DMS153 treated with DMSO at 0.1 percent for 48 hours (cell line): ENCODE measurements around the gene FAM50B.

Experiments
- DNase-seq: peaks from one replicate; lab custom pipeline; 2025; ENCODE audit not compliant: unreplicated experiment; lab: John Stamatoyannopoulos, UW

The FAM50B gene

DNA sequence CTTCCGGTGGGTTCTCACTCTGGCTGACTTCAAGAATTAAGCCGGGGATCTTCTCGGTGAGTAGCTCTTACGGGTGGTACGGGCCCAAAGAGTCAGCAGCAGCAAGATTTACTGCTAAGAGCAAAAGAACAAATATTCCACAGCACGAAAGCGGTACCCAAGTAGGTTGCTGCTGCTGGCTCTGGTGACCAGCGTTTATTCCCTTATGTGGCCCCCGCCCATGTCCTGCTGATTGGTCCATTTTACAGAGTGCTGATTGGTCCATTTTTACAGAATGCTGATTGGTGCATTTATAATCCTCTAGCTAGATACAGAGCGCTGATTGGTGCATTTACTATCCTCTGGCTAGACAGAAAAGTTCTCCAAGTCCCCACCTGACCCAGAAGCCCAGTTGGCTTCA lies 44.3 kb downstream of the FAM50B start:
- no peak for DNase-seq

GRCh38 chr6:3893917-3894316 lies 44.7 kb downstream of the FAM50B start:
- DNase-seq: no peak

DNA sequence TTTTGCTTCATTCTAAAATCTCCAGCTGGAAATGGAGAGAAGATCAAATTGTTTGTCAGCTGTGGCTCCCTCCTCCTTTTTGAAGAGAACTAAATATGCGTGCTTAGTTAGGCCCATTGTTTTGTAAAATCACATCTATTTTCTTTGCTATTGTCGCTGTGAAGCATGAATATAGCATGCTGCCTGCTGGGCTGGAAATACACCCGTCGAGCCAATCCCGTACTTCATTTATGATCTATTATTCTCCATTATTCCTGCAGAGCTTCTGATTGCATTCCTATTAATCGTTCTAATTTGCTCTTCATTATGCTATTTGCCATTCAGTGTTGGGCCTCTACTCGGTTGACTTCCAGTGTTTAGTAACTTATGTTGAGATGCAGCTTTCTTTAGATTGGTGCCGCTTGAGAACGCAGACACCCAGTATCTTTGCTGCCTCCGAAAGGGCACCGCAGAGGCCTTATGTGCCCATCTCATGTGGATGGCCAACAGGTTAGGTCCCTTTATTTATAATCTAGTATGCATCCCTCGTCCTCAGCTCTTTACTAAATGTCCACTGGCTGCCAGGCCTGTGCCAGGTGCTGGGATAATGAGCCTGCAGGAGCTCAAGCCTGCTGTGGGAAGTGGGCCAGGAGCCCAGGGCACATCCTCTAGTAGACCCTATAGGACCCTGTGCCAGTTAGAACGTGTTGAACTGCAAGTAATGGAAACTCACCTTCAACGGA lies 45.6 kb downstream of the FAM50B start:
- DNase-seq: no peak

GRCh38 chr6:3895312-3895653 lies 46.1 kb downstream of the FAM50B start:
- no peak for DNase-seq

- DNase-seq: no peak
These were observed 46.6 kb downstream of the FAM50B start for GRCh38 chr6:3895805-3896204.

DNA sequence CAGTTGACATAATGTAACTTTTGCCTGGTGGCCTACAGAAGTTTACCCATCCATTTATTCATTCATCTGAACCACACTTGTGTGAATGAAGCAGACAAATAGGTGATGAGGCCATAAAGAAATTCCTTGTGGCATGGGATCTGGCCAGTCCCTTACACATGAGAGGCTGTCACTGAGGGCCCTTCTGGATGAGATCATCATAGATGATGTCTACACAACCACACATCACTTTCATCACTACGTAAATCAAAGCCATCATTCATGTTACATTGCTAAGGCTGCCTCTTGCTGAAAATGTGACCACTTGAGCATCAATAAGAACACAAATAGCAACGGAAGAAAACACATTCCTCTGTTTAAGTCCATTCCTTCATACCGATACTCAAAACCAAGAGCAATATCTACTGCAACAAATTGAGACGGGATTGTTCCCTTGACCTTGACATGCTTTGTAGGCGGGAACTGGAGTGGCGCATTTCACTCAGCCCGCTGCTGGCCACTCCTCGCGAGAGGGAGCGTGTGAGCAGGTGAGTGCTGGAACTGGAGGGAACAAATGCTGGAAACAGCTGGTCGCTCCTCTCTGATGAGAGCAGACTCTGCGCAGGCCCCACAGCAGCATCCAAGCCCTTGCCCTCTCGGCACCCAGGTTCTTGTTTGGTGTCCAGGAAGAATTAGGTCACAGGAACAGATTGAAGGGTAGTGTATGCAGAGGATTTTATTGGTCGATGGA lies 49.3 kb downstream of the FAM50B start:
- no peak for DNase-seq

DNA sequence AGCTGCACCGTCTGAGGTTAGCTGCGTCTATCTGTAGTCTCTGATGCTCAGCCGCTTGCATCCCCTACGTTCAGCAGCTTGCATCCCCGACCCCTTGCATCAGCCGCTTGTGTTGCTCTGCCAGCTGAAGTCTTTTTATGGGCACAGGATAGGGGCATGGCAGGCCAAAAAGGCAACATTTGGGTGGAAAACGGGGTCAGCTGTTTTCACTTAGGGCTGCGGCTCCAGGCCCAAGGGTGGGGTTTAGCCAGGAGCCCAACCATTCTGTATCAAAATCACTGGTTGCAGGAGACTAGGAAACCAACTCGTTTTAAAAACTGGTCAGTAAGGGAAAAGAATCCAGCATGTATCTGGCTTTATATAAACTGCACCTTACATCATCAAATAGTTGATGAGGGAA lies 49.9 kb downstream of the FAM50B start:
- no peak for DNase-seq

DNA sequence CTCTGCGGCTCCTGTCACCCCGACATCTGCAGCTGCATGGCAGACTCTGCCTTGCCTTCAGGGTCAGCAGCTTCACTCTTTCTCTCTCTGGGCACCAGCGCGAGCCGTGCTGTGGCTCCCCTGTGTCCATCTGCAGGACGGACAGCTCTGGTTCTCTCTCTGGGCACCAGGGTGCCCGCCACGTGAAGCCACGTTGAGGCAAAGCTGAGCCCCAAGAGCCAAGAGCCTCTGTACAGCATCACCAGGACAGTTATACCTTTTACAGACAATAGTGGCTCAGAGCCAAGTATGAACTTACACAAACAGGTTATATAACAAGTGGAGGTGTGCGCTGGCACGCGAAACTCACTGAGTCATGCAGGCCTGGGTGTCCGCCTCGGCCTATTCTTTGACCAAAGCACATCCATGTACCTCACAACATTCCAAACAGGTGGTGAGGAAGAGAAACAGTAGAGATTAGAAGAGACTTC lies 50.8 kb downstream of the FAM50B start:
- DNase-seq: no peak
